Karpas-422 (cell line): ENCODE measurements around the gene SYPL1. TPM values are rescaled to one million over a fixed set of nuclear protein-coding genes. Genes with fewer than 3 reads are reported as not detected.

Experiments used
- DNase-seq: peaks from one replicate; pipeline ENCODE4 v3.0.0-alpha.2; 2015
- H2AFZ ChIP-seq: fragments of 200-600 bp; sonication (generic); 2 replicates; pipeline ENCODE4 v1.6.1; 2014; ENCODE audit warnings: antibody characterized with exemption, low read length, mixed read lengths
- H3K27ac ChIP-seq: fragments of 200-600 bp; sonication (generic); 2 replicates; pipeline ENCODE4 v1.5.1; 2014; ENCODE audit warnings: mild to moderate bottlenecking, low read length, moderate library complexity
- H3K27me3 ChIP-seq: fragments of 200-600 bp; sonication (generic); 2 replicates; pipeline ENCODE4 v1.6.1; 2014; ENCODE audit warnings: low read length, mixed read lengths
- H3K36me3 ChIP-seq: fragments of 200-600 bp; sonication (generic); 2 replicates; pipeline ENCODE4 v1.6.1; 2014; ENCODE audit warnings: low read length, mixed read lengths; ENCODE audit not compliant: insufficient read depth
- H3K4me1 ChIP-seq: fragments of 200-600 bp; sonication (generic); 2 replicates; pipeline ENCODE4 v1.6.1; 2014; ENCODE audit warnings: mild to moderate bottlenecking, low read length, mixed read lengths
- H3K4me2 ChIP-seq: fragments of 200-600 bp; sonication (generic); 2 replicates; pipeline ENCODE4 v1.6.1; 2014; ENCODE audit warnings: low read length, low read depth, mild to moderate bottlenecking; ENCODE audit not compliant: poor library complexity, severe bottlenecking
- H3K4me3 ChIP-seq: fragments of 200-600 bp; sonication (generic); 2 replicates; pipeline ENCODE4 v1.5.1; 2014; ENCODE audit warnings: mild to moderate bottlenecking, antibody characterized with exemption, low read length, mixed read lengths
- H3K79me2 ChIP-seq: fragments of 200-600 bp; sonication (generic); 2 replicates; pipeline ENCODE4 v1.6.1; 2014; ENCODE audit warnings: mild to moderate bottlenecking, low read length, mixed read lengths
- H3K9ac ChIP-seq: fragments of 200-600 bp; sonication (generic); 2 replicates; pipeline ENCODE4 v1.6.0; 2014; ENCODE audit warnings: low read length
- H3K9me2 ChIP-seq: fragments of 200-600 bp; sonication (generic), shearing (Covaris generic); replicated peaks from 2 replicates; pipeline ENCODE4 v1.6.0; 2014; ENCODE audit warnings: mild to moderate bottlenecking, low read length, moderate library complexity; ENCODE audit not compliant: insufficient read depth
- H3K9me3 ChIP-seq: fragments of 300-700, 200-600 bp; sonication (generic); 2 replicates; pipeline ENCODE4 v1.6.1; 2014; ENCODE audit warnings: low read length, mixed read lengths
- H4K20me1 ChIP-seq: fragments of 200-600 bp; sonication (generic); 2 replicates; pipeline ENCODE4 v1.6.1; 2014; ENCODE audit warnings: mild to moderate bottlenecking, antibody characterized with exemption, low read length, low read depth; ENCODE audit not compliant: insufficient read depth
- total RNA-seq: library from RNA; depleted of rRNA; stranded (reverse); fragments of >200 nt; shearing (Covaris generic); gene quantifications from 2 replicates; pipeline ENCODE4 v1.2.3, GENCODE V29; 2014; ENCODE audit warnings: low replicate concordance; rRNA removed

SYPL1 gene
- total RNA-seq, 1 experiment from 2014 or later, result 251 TPM

DNA sequence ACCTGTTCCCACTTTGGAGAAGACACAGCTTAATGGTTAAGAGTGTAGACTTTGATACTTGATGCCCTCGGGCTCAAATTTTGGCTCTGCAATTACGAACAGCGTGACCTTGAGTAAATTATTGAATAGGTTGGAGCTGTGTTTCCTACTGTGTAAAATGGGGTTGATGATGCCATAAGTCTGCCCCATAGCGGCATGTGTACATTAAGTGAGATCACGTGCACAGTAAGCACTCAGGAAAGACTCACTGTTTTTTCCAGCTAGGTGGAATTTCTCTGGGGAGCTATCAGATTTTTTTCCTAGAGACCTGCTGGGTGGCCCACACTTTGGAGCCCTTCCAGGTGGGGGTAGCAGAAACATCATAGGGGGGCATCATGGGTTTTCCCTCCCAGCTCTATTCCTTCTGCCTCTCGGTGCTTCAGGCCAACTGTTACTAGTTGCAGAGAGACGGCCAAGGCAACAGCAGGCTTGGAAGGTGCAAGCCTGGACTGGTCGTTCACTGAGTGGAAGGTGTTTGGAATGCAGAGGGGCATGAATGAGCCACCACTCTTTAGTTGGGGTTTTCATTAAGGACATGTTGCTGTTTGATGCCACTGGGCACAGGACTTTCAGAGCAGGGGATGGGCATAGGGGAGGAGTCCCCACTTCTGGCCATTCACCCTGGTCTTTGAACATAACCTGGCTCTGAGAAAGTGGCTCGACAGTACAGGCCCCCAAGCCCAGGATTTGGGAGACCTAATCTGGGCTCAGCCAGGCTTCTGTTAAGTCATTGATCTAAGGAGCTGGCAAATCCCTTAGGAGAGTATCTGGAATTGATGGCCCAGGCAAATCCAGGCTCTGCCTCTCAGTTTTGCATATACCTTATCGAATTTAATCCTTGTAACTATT lies 64.0 kb downstream of the SYPL1 start:
- Histone ChIP-seq H2AFZ (no peak overlapping the region), H3K4me3 (peak overlapping the region; percentile 42; the same call in 1 of the 2 replicates), H3K9me3 (no peaks in the 10 kb centered on the region), H3K27ac (peak overlapping the region; percentile 99), H4K20me1 (no peaks in the 10 kb centered on the region), H3K27me3 (no peaks in the 10 kb centered on the region), H3K36me3 (no peaks in the 10 kb centered on the region), H3K4me2 (peak overlapping the region; percentile 82), H3K4me1 (peaks cover 75% of the 10 kb centered on the region), H3K79me2 (no peaks in the 10 kb centered on the region), H3K9me2 (no peaks in the 10 kb centered on the region), H3K9ac (peak overlapping the region; percentile 85)
- peak; percentile 67 for DNase-seq

DNA sequence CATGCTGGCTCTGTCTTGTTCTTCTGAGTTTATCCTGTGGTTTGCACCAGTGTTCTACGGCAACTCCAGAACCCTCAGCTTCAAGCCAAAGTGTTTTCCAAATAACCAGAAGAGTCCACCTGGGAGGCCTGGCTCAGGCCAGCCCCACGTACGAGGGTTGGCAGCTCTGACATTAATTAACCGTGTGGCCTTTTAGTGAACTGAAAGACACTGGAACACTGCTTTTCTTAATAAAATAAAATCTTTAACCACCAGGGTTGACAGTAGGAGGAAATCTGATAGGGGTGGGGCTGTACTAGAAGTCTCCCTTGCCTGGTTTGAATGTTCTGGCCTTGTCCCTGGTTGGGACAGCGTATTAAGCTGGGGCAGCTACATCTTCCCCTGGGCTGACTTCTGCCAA lies 64.9 kb downstream of the SYPL1 start:
- H3K4me1 ChIP-seq, result peaks cover 75% of the 10 kb centered on the region
- no peak overlapping the region for H2AFZ ChIP-seq
- H4K20me1 ChIP-seq, result no peaks in the 10 kb centered on the region
- no peaks in the 10 kb centered on the region for H3K27me3 ChIP-seq
- H3K4me2 ChIP-seq, result peak overlapping the region; percentile 82
- no peaks in the 10 kb centered on the region for H3K9me2 ChIP-seq
- H3K36me3 ChIP-seq, result no peaks in the 10 kb centered on the region
- peak overlapping the region; percentile 85 for H3K9ac ChIP-seq
- no peak overlapping the region for H3K4me3 ChIP-seq
- DNase-seq, result peak; percentile 64
- no peaks in the 10 kb centered on the region for H3K9me3 ChIP-seq
- no peaks in the 10 kb centered on the region for H3K79me2 ChIP-seq
- H3K27ac ChIP-seq, result peak overlapping the region; percentile 99

DNA sequence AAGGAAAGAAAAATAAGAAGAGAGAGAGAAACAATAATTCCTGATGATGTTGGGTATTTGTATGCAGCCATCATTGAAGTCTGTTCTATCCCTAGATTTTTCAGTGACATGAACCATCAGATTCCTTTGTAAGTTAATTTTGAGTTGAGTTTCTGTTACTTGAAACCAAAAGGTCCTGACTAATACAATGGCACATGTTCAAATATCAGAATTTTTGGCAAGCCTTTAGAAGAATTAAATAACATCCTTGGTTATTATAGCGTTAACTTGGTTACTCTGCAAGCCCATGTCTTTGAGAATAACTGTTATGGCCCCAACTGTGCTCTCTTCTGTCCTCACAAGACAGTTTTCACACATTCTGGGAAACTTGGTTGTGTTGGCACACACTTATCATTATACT lies 66.5 kb downstream of the SYPL1 start:
- DNase-seq, result no peak
- Histone ChIP-seq H3K9me2 (no peaks in the 10 kb centered on the region), H3K79me2 (no peaks in the 10 kb centered on the region)

DNA sequence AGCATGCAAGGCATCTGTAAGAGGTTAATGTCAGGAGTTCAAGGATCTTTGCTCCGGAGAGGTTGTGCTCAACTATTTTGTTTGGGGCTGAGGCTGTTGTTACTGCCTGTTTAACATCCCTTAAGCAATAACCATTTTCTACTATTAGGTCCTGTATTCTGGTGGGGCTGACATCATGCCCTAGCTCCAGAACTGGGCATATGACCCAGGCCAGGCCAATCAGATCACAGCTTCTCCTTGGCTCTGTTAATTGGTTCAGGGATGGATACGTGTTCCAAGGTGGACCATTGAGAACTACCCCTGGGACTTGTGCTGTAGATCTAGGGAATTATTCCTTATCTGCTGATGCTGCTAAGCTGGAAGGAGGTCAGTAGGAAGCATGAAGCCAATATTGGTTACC lies 67.0 kb downstream of the SYPL1 start:
- no peak overlapping the region for H3K4me2 ChIP-seq

More for the DNA sequence above, 66.5 kb downstream of the SYPL1 start:
- Histone ChIP-seq H2AFZ (no peak overlapping the region), H3K27me3 (no peaks in the 10 kb centered on the region), H3K27ac (no peak overlapping the region), H4K20me1 (no peaks in the 10 kb centered on the region), H3K36me3 (no peaks in the 10 kb centered on the region), H3K4me1 (peaks cover 59% of the 10 kb centered on the region), H3K9me3 (no peaks in the 10 kb centered on the region), H3K9ac (no peak overlapping the region), H3K4me2 (no peak overlapping the region), H3K4me3 (no peak overlapping the region)

DNA sequence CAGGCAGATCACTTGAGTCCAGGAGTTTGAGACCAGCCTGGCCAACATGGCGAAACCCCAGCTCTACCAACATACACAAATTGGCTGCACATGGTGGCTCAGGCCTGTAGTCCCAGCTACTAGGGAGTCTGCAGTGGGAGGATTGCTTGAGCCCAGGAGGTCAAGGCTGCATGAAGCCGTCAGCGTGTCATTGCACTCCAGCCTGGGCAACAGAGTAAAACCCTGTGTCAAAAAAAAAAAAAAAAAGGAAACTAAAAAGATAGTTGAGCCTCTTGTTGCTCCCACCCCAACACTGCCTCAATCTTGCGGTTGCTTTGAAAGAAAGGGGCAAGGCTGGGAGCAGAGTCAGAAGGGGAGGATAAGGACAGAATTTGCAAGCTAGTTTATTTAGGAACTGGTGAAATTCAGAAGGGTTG lies 69.9 kb downstream of the SYPL1 start:
- Histone ChIP-seq H4K20me1 (no peaks in the 10 kb centered on the region), H3K4me3 (no peak overlapping the region), H3K4me1 (peaks cover 26% of the 10 kb centered on the region), H3K79me2 (no peaks in the 10 kb centered on the region), H3K4me2 (peak overlapping the region; percentile 38), H3K9ac (no peak overlapping the region), H3K9me3 (no peaks in the 10 kb centered on the region), H3K27me3 (no peaks in the 10 kb centered on the region), H3K9me2 (no peaks in the 10 kb centered on the region), H2AFZ (no peak overlapping the region), H3K36me3 (no peaks in the 10 kb centered on the region), H3K27ac (no peak overlapping the region)
- DNase-seq, result no peak

More for the DNA sequence above, 67.0 kb downstream of the SYPL1 start:
- H3K9ac ChIP-seq, result no peak overlapping the region
- H3K9me3 ChIP-seq, result no peaks in the 10 kb centered on the region
- DNase-seq, result no peak
- no peaks in the 10 kb centered on the region for H3K79me2 ChIP-seq
- no peak overlapping the region for H2AFZ ChIP-seq
- no peak overlapping the region for H3K27ac ChIP-seq
- H4K20me1 ChIP-seq, result no peaks in the 10 kb centered on the region
- peaks cover 54% of the 10 kb centered on the region for H3K4me1 ChIP-seq
- no peaks in the 10 kb centered on the region for H3K27me3 ChIP-seq
- H3K9me2 ChIP-seq, result no peaks in the 10 kb centered on the region
- H3K36me3 ChIP-seq, result no peaks in the 10 kb centered on the region
- no peak overlapping the region for H3K4me3 ChIP-seq

DNA sequence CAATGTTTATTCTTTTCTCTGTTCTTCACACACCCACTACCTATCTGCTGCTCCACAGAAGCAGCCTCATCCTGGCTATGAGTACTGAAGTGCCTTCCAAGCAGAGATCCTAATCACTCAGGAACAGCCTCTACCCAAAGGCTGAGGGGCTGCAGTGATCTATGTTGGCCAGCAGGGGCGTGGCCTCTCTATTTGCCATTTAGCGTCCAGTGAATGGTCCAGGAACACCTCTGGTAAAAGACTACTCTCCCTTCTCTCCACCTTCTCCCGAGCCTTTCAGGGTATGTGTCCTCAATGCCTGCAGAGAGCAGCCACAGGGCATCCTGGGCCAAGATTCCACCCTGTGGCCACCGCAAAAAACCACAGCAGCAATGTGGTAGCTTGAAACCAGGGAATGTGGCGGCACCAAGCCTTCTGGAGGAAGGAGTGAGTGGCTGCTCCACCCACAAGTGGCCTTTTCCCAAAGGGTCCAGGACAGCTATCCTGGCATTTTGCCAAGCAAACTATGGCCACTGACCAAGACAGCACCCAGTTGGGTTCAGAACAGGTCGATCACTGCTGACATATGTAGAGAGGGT lies 70.9 kb downstream of the SYPL1 start:
- H3K36me3 ChIP-seq, result no peaks in the 10 kb centered on the region
- no peak overlapping the region for H2AFZ ChIP-seq
- H3K9me2 ChIP-seq, result no peaks in the 10 kb centered on the region
- no peak overlapping the region for H3K27ac ChIP-seq
- H3K9ac ChIP-seq, result no peak overlapping the region
- DNase-seq, result peak; percentile 80
- no peaks in the 10 kb centered on the region for H3K9me3 ChIP-seq
- H3K79me2 ChIP-seq, result no peaks in the 10 kb centered on the region
- H3K4me1 ChIP-seq, result peaks cover 20% of the 10 kb centered on the region
- H3K27me3 ChIP-seq, result no peaks in the 10 kb centered on the region
- H3K4me3 ChIP-seq, result no peak overlapping the region
- H4K20me1 ChIP-seq, result no peaks in the 10 kb centered on the region
- H3K4me2 ChIP-seq, result no peak overlapping the region

Other genes starting within 250 kb of the SYPL1 start
- gene ATXN7L1, start 235.7 kb downstream of the SYPL1 start, total RNA-seq, result not detected in 2 replicates
- gene CDHR3, start 149.0 kb downstream of the SYPL1 start, total RNA-seq, result not detected in 2 replicates
- gene NAMPT, start 172.7 kb upstream of the SYPL1 start, total RNA-seq, result 49.2 and 87.4 TPM in 2 replicates